Sigmoid colon (tissue), 7 donors: ENCODE data around the gene MOK. TPM values are rescaled to one million over a fixed set of nuclear protein-coding genes. Genes with fewer than 3 reads are reported as not detected.
"Not testable (repeated sequence)": the region's sequence is repeated elsewhere in the genome, so short reads cannot be mapped to it uniquely, and the experiment has no call there.

Experiments used
- DNase-seq: peaks from one replicate; pipeline ENCODE4 v3.0.0-alpha.2; 2019
- H3K27ac ChIP-seq, 4 donors: fragments of 200-600 bp; sonication (generic); one replicate each; pipeline ENCODE4 v1.5.1; 2016 to 2019; ENCODE audit warnings: mild to moderate bottlenecking in 1 of 4
- H3K27me3 ChIP-seq, 3 donors: fragments of 200-600 bp; sonication (generic); one replicate each; pipeline ENCODE4 v1.5.1; 2019; ENCODE audit warnings: mild to moderate bottlenecking in 1 of 3
- H3K36me3 ChIP-seq, 4 donors: fragments of 200-600 bp; sonication (generic); one replicate each; pipeline ENCODE4 v1.5.1; 2016 to 2019
- H3K4me1 ChIP-seq, 4 donors: fragments of 200-600 bp; sonication (generic); one replicate each; pipeline ENCODE4 v1.5.1; 2017 to 2019
- H3K4me3 ChIP-seq, 4 donors: fragments of 200-600 bp; sonication (generic); one replicate each; pipeline ENCODE4 v1.5.1; 2017 to 2019; ENCODE audit warnings: mild to moderate bottlenecking in 2 of 4, moderate library complexity in 1 of 4
- H3K9me3 ChIP-seq, 4 donors: fragments of 200-600 bp in 3 of 4; sonication (generic) in 3 of 4; one replicate each; pipeline versions ENCODE4 v1.5.1 to v1.6.1; 2013 to 2019
- EP300 ChIP-seq, 4 donors: sonication (generic); formaldehyde crosslinking; IDR thresholded peaks; one replicate each; pipeline ENCODE4 v1.6.1; 2017; ENCODE audit warnings: antibody characterized with exemption in 4 of 4
- POLR2A ChIP-seq, 2 donors: fragments of 450-650 bp; IDR thresholded peaks; one replicate each; pipeline ENCODE4 v1.6.1; 2016; ENCODE audit warnings: antibody characterized with exemption in 2 of 2, mild to moderate bottlenecking in 2 of 2, moderate library complexity in 2 of 2
- POLR2AphosphoS5 ChIP-seq, 4 donors: sonication (generic); formaldehyde crosslinking; IDR thresholded peaks; one replicate each; pipeline ENCODE4 v1.6.1; 2017; ENCODE audit warnings: antibody characterized with exemption in 4 of 4
- WGBS, 2 donors: extraction: QIAGEN DNeasy Blood & Tissue Kit; methylation state at CpG; one replicate each; pipeline ENCODE4 v1.1.7; 2013; 5-methylcytosine and 5-hydroxymethylcytosine counted together
- intact Hi-C: fragments of 100-400 bp; cut with DNase I; formaldehyde crosslinking; loops from one replicate; pipeline ENCODE4 v1.15.1; 2023
- polyA plus RNA-seq, 3 donors: library from polyadenylated mRNA; stranded (reverse); fragments of 200-250 nt; gene quantifications; one replicate each; pipeline ENCODE4 v1.2.3, GENCODE V29; 2013
- total RNA-seq, 4 donors: library from RNA; depleted of rRNA; stranded (reverse); fragments of >200 nt; gene quantifications; one replicate each; pipeline ENCODE4 v1.1.0, GENCODE V29; 2016
- TF ChIP-seq, protein P1 (sequence below), 4 experiments: fragments of 450-650 bp in 3 of 4; fragments of 200-600 bp in 1 of 4; IDR thresholded peaks; one replicate each; pipeline ENCODE4 v1.5.1; 2016 to 2019; ENCODE audit warnings: antibody characterized with exemption in 4 of 4, mild to moderate bottlenecking in 3 of 4, moderate library complexity in 2 of 4
- donor health status: healthy with polysubstance abuse.
- donor health status: Bipolar disorder and iron deficiency.
- donor health status: healthy.

Gene MOK
- total and polyA plus RNA-seq, 7 donors, result 1.8 to 17.2 (median 9.4) TPM

DNA sequence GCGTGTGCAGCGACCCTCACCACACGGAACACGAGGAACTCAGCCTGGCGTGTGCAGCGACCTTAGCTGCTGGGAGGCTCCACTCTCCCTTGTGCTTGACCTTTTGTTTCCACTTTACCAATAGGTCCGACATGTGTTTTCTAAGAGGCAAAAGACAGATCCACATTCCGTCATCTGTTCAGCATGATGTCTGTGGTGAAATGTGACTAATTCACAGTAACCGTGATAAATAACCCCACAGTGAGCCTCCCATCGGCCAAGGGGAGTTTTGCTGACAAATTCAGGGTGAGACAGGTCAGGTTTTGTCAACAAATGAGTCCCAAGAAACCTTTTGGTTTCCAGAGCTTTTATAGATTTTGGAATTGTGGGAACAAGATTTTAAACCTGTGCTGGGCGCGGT is 55.9 kb downstream of the MOK start:
- DNase-seq, result no peak
- Histone ChIP-seq H3K4me1 (no peaks in the 10 kb centered on the region), H3K27me3 (no peaks in the 10 kb centered on the region), H3K9me3 (no peaks in the 10 kb centered on the region), H3K4me3 (no peak overlapping the region), H3K27ac (no peak overlapping the region), H3K36me3 (peaks cover 0 to 18% (median 3%) of the 10 kb centered on the region in 4 donors)
- TF ChIP-seq, protein P1, sequence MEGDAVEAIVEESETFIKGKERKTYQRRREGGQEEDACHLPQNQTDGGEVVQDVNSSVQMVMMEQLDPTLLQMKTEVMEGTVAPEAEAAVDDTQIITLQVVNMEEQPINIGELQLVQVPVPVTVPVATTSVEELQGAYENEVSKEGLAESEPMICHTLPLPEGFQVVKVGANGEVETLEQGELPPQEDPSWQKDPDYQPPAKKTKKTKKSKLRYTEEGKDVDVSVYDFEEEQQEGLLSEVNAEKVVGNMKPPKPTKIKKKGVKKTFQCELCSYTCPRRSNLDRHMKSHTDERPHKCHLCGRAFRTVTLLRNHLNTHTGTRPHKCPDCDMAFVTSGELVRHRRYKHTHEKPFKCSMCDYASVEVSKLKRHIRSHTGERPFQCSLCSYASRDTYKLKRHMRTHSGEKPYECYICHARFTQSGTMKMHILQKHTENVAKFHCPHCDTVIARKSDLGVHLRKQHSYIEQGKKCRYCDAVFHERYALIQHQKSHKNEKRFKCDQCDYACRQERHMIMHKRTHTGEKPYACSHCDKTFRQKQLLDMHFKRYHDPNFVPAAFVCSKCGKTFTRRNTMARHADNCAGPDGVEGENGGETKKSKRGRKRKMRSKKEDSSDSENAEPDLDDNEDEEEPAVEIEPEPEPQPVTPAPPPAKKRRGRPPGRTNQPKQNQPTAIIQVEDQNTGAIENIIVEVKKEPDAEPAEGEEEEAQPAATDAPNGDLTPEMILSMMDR (IDR thresholded peaks at IDR 0.05), result no peak
- TF ChIP-seq EP300 (IDR thresholded peaks at IDR 0.05), result no peak
- no peak for TF ChIP-seq POLR2A (IDR thresholded peaks at IDR 0.05)
- TF ChIP-seq POLR2AphosphoS5 (IDR thresholded peaks at IDR 0.05), result no peak
- 94 to 95% methylated on average over 12 of the region's 12 CpGs for WGBS, 2 donors
- intact Hi-C loops, result no loop called here

DNA sequence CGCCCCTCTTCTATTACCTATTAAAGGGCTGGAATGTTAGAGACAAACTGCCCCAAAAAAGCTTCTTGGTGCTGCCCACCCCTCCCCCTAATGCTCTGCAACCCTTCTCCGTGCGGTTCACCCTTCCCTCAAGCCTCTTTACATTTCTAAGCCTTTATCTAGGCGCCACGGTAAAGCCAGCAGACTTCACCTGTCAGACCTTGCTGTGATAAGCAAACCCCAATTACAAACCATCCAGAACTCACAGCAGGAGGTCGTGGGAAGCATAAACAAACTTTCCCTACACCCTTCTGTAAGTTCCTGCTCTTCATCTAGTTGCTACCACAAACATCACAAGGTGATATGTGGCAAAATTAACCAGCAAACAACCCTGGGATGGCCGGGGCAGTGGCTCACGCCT is 56.8 kb downstream of the MOK start:
- DNase-seq, result no peak
- intact Hi-C loops, result no loop called here
- WGBS, 2 donors, result 85 to 89% methylated on average over 8 of the region's 8 CpGs
- Histone ChIP-seq H3K4me3 (no peak overlapping the region), H3K4me1 (no peaks in the 10 kb centered on the region), H3K9me3 (no peaks in the 10 kb centered on the region), H3K27ac (no peak overlapping the region), H3K36me3 (peaks cover 0 to 18% (median 3%) of the 10 kb centered on the region in 4 donors), H3K27me3 (no peaks in the 10 kb centered on the region)
- no peak for TF ChIP-seq EP300 (IDR thresholded peaks at IDR 0.05)
- no peak for TF ChIP-seq POLR2AphosphoS5 (IDR thresholded peaks at IDR 0.05)
- TF ChIP-seq, protein P1 (IDR thresholded peaks at IDR 0.05), result no peak
- no peak for TF ChIP-seq POLR2A (IDR thresholded peaks at IDR 0.05)

DNA sequence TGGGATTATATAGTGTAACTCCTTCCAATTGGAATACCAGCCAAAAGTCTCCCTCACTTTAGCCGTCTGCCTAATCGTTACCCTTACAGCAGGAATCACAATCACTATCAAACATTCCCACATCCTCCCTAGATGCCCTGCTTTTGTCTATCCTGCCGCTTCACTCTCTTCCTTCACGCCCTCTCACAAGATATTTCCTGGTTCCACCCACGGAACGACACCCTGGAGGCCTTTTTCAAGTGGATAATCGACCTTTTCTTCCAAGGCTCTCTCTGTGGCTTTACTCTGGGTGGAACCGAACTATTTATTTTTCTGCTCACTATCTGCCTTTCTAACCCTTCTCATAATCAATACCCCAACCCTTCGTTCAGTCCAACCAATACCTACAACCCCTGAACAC is 58.9 kb downstream of the MOK start:
- Histone ChIP-seq H3K27me3 (no peaks in the 10 kb centered on the region), H3K27ac (no peak overlapping the region), H3K4me3 (no peak overlapping the region), H3K4me1 (no peaks in the 10 kb centered on the region), H3K36me3 (peaks cover 0 to 15% (median 3%) of the 10 kb centered on the region in 4 donors), H3K9me3 (no peaks in the 10 kb centered on the region)
- 60 to 72% methylated on average over 9 of the region's 9 CpGs for WGBS, 2 donors
- intact Hi-C loops, result no loop called here
- TF ChIP-seq EP300 (IDR thresholded peaks at IDR 0.05) (no peak), POLR2AphosphoS5 (IDR thresholded peaks at IDR 0.05) (no peak), POLR2A (IDR thresholded peaks at IDR 0.05) (no peak)
- TF ChIP-seq, protein P1 (IDR thresholded peaks at IDR 0.05), result no peak
- DNase-seq, result no peak

DNA sequence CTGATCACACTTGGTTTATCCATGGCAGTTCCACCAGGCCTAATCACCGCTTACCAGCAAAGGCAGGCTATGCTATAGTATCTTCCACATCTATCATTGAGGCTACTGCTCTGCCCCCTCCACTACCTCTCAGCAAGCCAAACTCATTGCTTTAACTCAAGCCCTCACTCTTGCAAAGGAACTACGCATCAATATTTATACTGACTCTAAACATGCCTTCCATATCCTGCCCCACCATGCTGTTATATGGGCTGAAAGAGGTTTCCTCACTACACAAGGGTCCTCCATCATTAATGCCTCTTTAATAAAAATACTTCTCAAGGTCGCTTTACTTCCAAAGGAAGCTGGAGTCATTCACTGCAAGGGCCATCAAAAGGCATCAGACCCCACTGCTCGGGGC is 61.2 kb downstream of the MOK start:
- DNase-seq, H3K27ac ChIP-seq, intact Hi-C loops, H3K9me3 ChIP-seq, H3K27me3 ChIP-seq, H3K36me3 ChIP-seq, H3K4me3 ChIP-seq, H3K4me1 ChIP-seq: not testable (repeated sequence)
- 95 to 97% methylated on average over 4 of the region's 4 CpGs for WGBS, 2 donors

DNA sequence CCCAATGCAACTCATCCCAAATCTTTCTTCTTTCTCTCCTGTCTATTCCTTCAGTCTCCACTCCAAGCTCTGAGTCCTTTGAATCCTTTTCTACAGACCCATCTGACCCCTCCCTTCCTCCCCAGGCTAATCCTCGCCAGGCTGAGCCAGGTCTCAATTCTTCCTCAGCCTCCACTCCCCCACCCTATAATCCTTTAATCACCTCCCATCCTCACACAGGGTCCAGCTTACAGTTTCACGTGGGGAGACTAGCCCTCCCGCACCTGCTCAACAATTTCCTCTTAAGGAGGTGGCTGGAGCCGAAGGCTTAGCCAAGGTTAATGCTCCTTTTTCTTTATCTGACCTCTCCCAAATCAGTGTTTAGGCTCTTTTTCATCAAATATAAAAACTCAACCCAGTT is 63.8 kb downstream of the MOK start:
- intact Hi-C loops, result no loop called here
- no peak for DNase-seq
- no peak overlapping the region for H3K27ac ChIP-seq
- 89 to 93% methylated on average over 4 of the region's 4 CpGs for WGBS, 2 donors
- no peaks in the 10 kb centered on the region for H3K27me3 ChIP-seq
- no peaks in the 10 kb centered on the region for H3K9me3 ChIP-seq
- no peak overlapping the region for H3K4me3 ChIP-seq
- H3K4me1 ChIP-seq, result no peaks in the 10 kb centered on the region
- no peaks in the 10 kb centered on the region for H3K36me3 ChIP-seq
- TF ChIP-seq EP300 (IDR thresholded peaks at IDR 0.05), result no peak
- TF ChIP-seq, protein P1 (IDR thresholded peaks at IDR 0.05), result no peak
- TF ChIP-seq POLR2A (IDR thresholded peaks at IDR 0.05), result no peak
- no peak for TF ChIP-seq POLR2AphosphoS5 (IDR thresholded peaks at IDR 0.05)

DNA sequence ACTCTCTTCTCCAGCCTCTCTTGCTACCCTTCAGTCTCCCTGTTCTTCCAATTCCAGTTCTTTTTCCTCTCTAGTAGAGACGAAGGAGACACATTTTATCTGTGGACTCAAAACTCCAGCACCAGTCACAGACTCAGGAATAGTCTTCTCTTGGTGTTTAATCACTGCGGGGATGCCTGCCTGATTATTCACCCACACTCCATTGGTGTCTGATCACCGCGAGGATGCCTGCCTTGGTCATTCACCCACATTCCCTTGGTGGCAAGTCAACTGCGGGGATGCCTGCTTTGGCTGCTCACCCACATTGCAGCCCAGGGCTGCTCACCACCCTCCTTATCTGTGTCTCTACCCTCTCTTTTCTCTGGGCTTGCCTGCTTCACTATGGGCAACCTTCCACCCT is 64.5 kb downstream of the MOK start:
- WGBS, 2 donors, result 95% methylated on average over 5 of the region's 5 CpGs
- DNase-seq, result not testable (repeated sequence)

More for the DNA sequence above, 64.5 kb downstream of the MOK start:
- H3K27me3 ChIP-seq, intact Hi-C loops, H3K4me3 ChIP-seq, H3K4me1 ChIP-seq, H3K9me3 ChIP-seq, H3K27ac ChIP-seq, H3K36me3 ChIP-seq: not testable (repeated sequence)
